SK-N-SH treated with all-trans-retinoic acid at 6 μM for 48 hours (cell line): ENCODE measurements around the gene MKX.

Experiments
- ATAC-seq: fragments of 200-7000 bp; cut with Tn5 transposase; 3 replicates; pipeline ENCODE4 v1.9.1; 2020; ENCODE audit warnings: mild to moderate bottlenecking, moderate library complexity
- ARNTL ChIP-seq: fragments of 450-650 bp; formaldehyde crosslinking; IDR thresholded peaks from 2 replicates; pipeline ENCODE4 v1.5.0; 2020; ENCODE audit warnings: low read depth, mild to moderate bottlenecking, moderate library complexity, borderline replicate concordance
- BACH2 ChIP-seq: fragments of 250-450 bp; sonication (Bioruptor Pico); IDR thresholded peaks from 2 replicates; pipeline ENCODE4 v1.9.0; 2021; ENCODE audit warnings: mild to moderate bottlenecking, borderline replicate concordance
- CREB5 ChIP-seq: fragments of 250-450 bp; sonication (Bioruptor Pico); IDR thresholded peaks from 2 replicates; pipeline ENCODE4 v1.5.1; 2020; ENCODE audit warnings: low read depth, mild to moderate bottlenecking, moderate library complexity
- ESRRG ChIP-seq: fragments of 250-450 bp; sonication (Bioruptor Pico); IDR thresholded peaks from 2 replicates; pipeline ENCODE4 v1.6.1; 2021; ENCODE audit warnings: mild to moderate bottlenecking
- GLIS3 ChIP-seq: fragments of 250-450 bp; sonication (Bioruptor Pico); IDR thresholded peaks from 2 replicates; pipeline ENCODE4 v1.5.0; 2020; ENCODE audit warnings: mild to moderate bottlenecking, moderate library complexity
- ISL1 ChIP-seq: fragments of 250-450 bp; sonication (Bioruptor Pico); IDR thresholded peaks from 2 replicates; pipeline ENCODE4 v2.1.2; 2022; ENCODE audit warnings: mild to moderate bottlenecking, moderate library complexity
- PATZ1 ChIP-seq: fragments of 250-450 bp; sonication (Bioruptor Pico); IDR thresholded peaks from 2 replicates; pipeline ENCODE4 v1.8.0; 2020; ENCODE audit warnings: mild to moderate bottlenecking, moderate library complexity, borderline replicate concordance
- POU6F1 ChIP-seq: fragments of 250-450 bp; sonication (Bioruptor Pico); IDR thresholded peaks from 2 replicates; pipeline ENCODE4 v1.8.0; 2021; ENCODE audit warnings: low read depth, mild to moderate bottlenecking, moderate library complexity, borderline replicate concordance
- PPARA ChIP-seq: fragments of 250-450 bp; sonication (Bioruptor Pico); IDR thresholded peaks from 2 replicates; pipeline ENCODE4 v1.5.0; 2020; ENCODE audit warnings: mild to moderate bottlenecking, borderline replicate concordance
- RARB ChIP-seq: fragments of 250-450 bp; sonication (Bioruptor Pico); IDR thresholded peaks from 2 replicates; pipeline ENCODE4 v1.8.0; 2021; ENCODE audit warnings: mild to moderate bottlenecking, moderate library complexity
- SNAI2 ChIP-seq: fragments of 250-450 bp; sonication (Bioruptor Pico); IDR thresholded peaks from 2 replicates; pipeline ENCODE4 v1.5.0; 2020; ENCODE audit warnings: mild to moderate bottlenecking, moderate library complexity
- TCF4 ChIP-seq: fragments of 250-450 bp; sonication (Bioruptor Pico); IDR thresholded peaks from 2 replicates; pipeline ENCODE4 v1.8.0; 2021; ENCODE audit warnings: mild to moderate bottlenecking, moderate library complexity, borderline replicate concordance
- TOX ChIP-seq: fragments of 250-450 bp; sonication (Bioruptor Pico); IDR thresholded peaks from 2 replicates; pipeline ENCODE4 v1.8.0; 2021; ENCODE audit warnings: mild to moderate bottlenecking, moderate library complexity, borderline replicate concordance
- TSHZ2 ChIP-seq: fragments of 250-450 bp; sonication (Bioruptor Pico); IDR thresholded peaks from 2 replicates; pipeline ENCODE4 v1.5.0; 2020; ENCODE audit warnings: mild to moderate bottlenecking, moderate library complexity
- ZC3H10 ChIP-seq: fragments of 250-450 bp; sonication (Bioruptor Pico); IDR thresholded peaks from 2 replicates; pipeline ENCODE4 v1.5.1; 2021; ENCODE audit warnings: mild to moderate bottlenecking, moderate library complexity
- ZFP3 ChIP-seq: fragments of 250-450 bp; sonication (Bioruptor Pico); IDR thresholded peaks from 2 replicates; pipeline ENCODE4 v1.5.0; 2020; ENCODE audit warnings: mild to moderate bottlenecking, moderate library complexity
- ZFP30 ChIP-seq: fragments of 450-650 bp; formaldehyde crosslinking; IDR thresholded peaks from 2 replicates; pipeline ENCODE4 v1.5.0; 2022; ENCODE audit warnings: mild to moderate bottlenecking, moderate library complexity
- ZNF565 ChIP-seq: fragments of 450-650 bp; formaldehyde crosslinking; conservative IDR thresholded peaks from 2 replicates; pipeline ENCODE4 v1.5.0; 2020; ENCODE audit warnings: low read depth, mild to moderate bottlenecking, moderate library complexity
- ZNF70 ChIP-seq: fragments of 450-650 bp; formaldehyde crosslinking; IDR thresholded peaks from 2 replicates; pipeline ENCODE4 v1.5.0; 2020; ENCODE audit warnings: mild to moderate bottlenecking, moderate library complexity
- ZNF8 ChIP-seq: fragments of 450-650 bp; formaldehyde crosslinking; IDR thresholded peaks from 2 replicates; pipeline ENCODE4 v1.5.0; 2020; ENCODE audit warnings: mild to moderate bottlenecking, moderate library complexity

MKX gene

GRCh38 chr10:27743012-27743876 is 2.4 kb downstream of the MKX start:
- ATAC-seq = peak; percentile 37
- TF ChIP-seq ISL1 (CRISPR knock-in tag) (no peak), ZNF8 (CRISPR knock-in tag) (no peak), POU6F1 (no peak), TCF4 (CRISPR knock-in tag) (no peak), RARB (CRISPR knock-in tag) (no peak), ARNTL (CRISPR knock-in tag) (no peak), ZNF70 (CRISPR knock-in tag) (no peak), ESRRG (no peak), ZFP3 (CRISPR knock-in tag) (no peak), TSHZ2 (CRISPR knock-in tag) (no peak), TOX (CRISPR knock-in tag) (no peak), PATZ1 (CRISPR knock-in tag) (no peak), CREB5 (CRISPR knock-in tag) (no peak), ZFP30 (CRISPR knock-in tag) (no peak), GLIS3 (no peak)

GRCh38 chr10:27742195-27743011 is 3.2 kb downstream of the MKX start:
- TF ChIP-seq PATZ1 (CRISPR knock-in tag) (no peak), ZC3H10 (CRISPR knock-in tag) (no peak)
- peak; percentile 94 for ATAC-seq

GRCh38 chr10:27741173-27742091 is 4.2 kb downstream of the MKX start:
- TF ChIP-seq ISL1 (CRISPR knock-in tag) = no peak
- no peak for TF ChIP-seq TCF4 (CRISPR knock-in tag)
- no peak for TF ChIP-seq ZNF565 (CRISPR knock-in tag)
- TF ChIP-seq PPARA = no peak
- TF ChIP-seq ARNTL (CRISPR knock-in tag) = no peak
- TF ChIP-seq ZNF8 (CRISPR knock-in tag) = no peak
- TF ChIP-seq BACH2 (CRISPR knock-in tag) = no peak
- TF ChIP-seq ESRRG = no peak
- TF ChIP-seq ZFP3 (CRISPR knock-in tag) = no peak
- no peak for TF ChIP-seq SNAI2
- no peak for TF ChIP-seq ZC3H10 (CRISPR knock-in tag)
- ATAC-seq = no peak
